OCI-LY1 (cell line): ENCODE measurements around the gene TIMM13.

ENCODE experiments used
- CTCF ChIP-seq: fragments of 200-600 bp; sonication (generic), shearing (Covaris generic); IDR thresholded peaks from 2 replicates; pipeline ENCODE4 v1.5.1; 2017; ENCODE audit warnings: mild to moderate bottlenecking, antibody characterized with exemption, low read length, moderate library complexity, mixed read lengths
- EZH2 ChIP-seq: fragments of 200-600 bp; sonication (generic), shearing (Covaris generic); IDR thresholded peaks from 2 replicates; pipeline ENCODE4 v1.8.0; 2017; ENCODE audit warnings: borderline replicate concordance, mixed run types, mild to moderate bottlenecking, antibody characterized with exemption, low read length, moderate library complexity, mixed read lengths

GRCh38 chr19:2413159-2413558 lies 14.2 kb downstream of the TIMM13 start:
- TF ChIP-seq CTCF (no peak), EZH2 (no peak)
